HG03571 (cell line): Measurements from ENCODE around the gene IFNA21.
A peak's percentile ranks its signal among the peaks of the same experiment; 100 is the strongest.
"Not testable (repeated sequence)": the region's sequence is repeated elsewhere in the genome, so short reads cannot be mapped to it uniquely, and the experiment has no call there.

ENCODE experiments used
- ATAC-seq: cut with Tn5 transposase; IDR thresholded peaks from one replicate; pipeline ENCODE4 v1.9.1; 2021; ENCODE audit not compliant: unreplicated experiment

IFNA21 gene

DNA sequence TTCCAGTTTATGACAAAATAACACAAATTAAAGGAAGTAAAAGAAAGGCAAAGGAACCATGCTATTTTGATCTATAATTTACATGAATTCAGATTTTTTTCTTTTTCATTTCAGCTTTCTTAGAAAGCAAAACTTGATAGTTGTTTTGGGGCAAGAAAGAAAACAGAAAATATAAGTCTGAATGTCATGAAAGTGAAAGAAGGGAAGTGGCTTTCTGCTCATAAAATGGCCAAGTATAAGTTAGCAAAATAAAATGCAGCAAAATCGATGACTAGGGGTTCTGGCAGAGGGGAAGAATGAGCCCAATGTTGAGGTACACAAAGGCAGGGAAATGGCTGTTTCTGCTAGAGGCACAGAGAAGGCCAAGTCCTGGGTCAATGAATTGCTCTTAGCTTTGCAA, 21.9 kb downstream of the IFNA21 start:
- ATAC-seq = peak; percentile 69

DNA sequence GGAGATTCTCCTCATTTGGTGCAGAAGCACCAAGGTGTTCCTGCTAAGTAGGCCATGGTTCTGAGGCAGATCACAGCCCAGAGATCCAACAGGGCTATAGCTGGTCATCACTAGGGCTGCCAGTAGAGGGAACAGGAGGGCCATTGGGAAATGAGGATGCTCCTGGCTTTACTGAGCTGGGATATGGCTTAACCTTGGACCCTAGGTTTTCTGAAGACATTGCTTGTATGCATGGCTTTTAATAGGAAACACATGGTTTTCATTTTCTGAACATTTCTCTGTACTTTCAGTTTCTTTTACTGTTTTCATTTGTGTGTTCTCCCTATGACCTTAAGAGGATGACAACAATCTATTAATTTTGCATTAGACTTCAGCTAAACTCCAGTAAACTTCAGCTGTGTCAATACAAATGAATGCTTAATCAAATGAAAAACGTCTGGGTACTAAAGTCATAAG, 25.0 kb downstream of the IFNA21 start, which contains the start of gene IFNW1:
Gene IFNW1 (minus strand): TSS at position 406 of the 456 bp plus-strand sequence. CDS start 262 bp downstream, at position 144.
- ATAC-seq = no peak

DNA sequence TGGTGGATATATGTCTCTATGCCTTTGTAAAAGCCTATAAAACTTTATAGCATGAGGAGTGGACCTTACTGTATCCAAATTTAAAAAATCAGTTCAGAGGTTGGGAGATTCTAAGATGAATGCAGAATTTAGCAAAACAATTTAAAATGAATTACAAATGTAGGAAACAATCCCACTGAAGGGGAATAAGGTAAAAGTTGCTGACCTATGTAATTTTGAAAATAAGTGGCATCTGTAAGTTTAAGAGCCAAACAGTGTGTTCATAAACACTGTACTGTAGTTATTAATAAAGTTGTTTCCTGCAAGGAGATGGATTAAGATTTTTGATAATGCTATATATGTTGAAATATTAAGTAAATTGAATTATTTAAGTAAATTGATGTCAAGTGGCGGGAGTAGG, 29.4 kb downstream of the IFNA21 start:
- no peak for ATAC-seq

DNA sequence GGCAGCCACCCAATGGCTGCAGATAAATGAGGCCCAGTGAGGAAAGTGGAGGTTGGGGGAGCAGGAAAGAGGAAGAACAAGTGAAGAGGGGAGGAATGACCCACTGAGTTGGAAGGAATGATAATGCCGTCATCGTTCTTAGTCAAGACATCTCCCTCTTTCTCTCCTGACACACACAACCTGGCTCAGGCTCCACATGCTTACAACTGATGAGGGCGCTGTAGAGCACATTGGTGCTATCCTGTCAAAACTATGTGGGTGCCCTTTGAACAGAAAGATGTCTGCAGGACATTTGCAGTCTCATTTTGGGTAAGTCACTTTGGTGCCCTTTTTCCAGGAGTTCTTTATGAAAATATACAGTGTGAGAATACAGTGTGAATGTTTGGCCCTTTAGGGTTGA, 30.7 kb downstream of the IFNA21 start:
- ATAC-seq = no peak

DNA sequence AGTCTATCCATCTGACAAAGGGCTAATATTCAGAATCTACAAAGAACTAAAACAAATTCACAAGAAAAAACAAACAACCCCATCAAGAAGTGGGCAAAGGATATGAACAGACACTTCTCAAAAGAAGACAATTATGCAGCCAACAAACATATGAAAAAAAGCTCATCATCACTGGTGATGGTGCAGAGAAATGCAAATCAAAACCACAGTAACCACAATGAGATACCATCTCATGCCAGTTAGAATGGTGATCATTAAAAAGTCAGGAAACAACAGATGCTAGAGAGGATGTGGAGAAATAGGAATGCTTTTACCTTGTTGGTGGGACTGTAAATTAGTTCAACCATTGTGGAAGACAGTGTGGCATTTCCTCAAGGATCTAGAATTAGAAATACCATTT, 38.3 kb downstream of the IFNA21 start:
- not testable (repeated sequence) for ATAC-seq

DNA sequence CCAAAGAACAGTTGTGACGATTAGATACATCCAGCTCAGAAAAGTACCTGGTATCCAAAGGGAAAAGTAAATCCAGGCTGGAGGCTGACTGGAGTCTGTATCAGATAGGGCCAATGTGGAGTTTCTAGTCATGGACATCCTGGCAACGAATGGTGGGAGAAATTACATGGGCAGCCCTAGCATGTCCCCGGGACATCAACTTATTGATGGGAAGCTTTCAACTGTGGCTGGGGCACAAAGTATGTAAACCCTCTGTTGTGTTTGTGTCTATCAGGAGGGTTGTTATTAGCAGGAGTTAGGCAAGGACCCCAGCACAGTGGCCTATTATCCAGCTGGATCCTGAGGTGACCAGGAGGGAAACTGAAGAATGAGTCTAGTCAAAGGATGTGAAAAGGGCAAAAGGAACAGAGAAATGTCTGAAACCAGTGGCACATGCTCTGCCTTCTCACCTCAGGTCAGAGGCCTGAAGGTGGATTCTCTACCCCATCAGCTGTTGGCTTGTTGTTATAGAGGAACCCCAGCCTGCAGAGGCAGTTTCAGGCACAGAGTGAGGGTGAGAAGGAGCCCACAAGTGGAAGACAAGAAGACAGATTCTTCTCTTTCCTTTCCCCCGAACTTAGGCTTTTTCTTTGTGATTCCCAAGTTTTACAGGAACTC, 44.7 kb downstream of the IFNA21 start:
- peak; percentile 79 for ATAC-seq

DNA sequence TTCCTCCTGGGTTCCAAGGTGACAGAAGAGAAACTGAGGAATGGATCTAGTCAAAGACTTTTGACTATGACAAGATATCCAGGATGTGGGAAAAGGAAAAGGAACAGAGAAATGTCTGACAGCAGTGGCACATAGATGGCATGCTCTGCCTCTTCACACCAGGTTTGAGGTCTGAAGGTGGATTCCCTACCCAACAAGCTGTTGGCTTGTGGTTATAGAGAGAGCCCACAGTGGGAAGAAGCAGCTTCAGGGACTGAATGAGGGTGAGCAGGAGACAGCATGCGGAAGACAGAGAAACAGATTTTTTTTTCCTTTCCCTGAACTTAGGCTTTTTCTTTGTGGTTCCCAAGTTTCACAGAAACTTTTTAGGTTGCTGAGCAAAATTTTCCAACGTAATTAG, 45.4 kb downstream of the IFNA21 start:
- ATAC-seq = no peak

DNA sequence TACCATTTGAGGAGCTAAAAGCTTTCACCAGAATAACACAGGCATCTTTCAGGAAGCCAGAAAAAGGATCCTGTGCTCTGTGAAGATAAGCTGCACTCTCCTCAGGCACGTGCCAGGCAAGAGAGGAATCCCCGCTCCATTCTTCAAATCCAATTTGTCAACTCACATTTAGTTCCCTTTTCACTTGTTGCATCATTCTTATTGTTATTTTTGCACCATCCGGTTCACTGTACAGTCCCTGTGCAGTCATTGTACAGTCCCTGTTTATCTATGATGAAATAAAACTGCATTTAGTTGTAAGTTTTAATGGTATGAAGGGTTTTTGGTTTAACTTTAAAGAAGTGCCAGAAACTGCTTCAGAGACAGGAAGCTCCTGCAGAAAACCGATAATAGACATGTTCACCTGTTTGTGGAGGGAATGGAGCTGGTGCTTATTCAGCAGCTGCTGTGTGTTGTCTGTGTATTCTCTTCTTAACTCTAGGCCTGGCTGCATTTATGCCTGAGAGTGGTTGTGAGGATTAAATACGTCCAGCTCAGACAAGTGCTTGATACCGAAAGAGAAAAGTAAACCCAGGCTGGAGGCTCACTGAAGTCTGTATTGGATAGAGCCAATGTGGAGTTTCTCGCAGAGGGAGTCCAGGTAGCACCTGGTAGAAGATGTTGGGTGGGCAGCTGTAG, 47.2 kb downstream of the IFNA21 start:
- no peak for ATAC-seq
